ENCODE results near the gene ADAMTSL1.

- TF ChIP-seq, protein P1, sequence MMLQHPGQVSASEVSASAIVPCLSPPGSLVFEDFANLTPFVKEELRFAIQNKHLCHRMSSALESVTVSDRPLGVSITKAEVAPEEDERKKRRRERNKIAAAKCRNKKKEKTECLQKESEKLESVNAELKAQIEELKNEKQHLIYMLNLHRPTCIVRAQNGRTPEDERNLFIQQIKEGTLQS (IDR thresholded peaks at IDR 0.05), result no peak
- TF ChIP-seq POLR2AphosphoS5 (IDR thresholded peaks at IDR 0.05; ENCODE audit: low read depth, low read length), result no peak
- no peak for TF ChIP-seq POLR2A (IDR thresholded peaks at IDR 0.05; ENCODE audit: borderline replicate concordance, extremely low read depth, insufficient read depth, insufficient read length)
- TF ChIP-seq, protein P2, sequence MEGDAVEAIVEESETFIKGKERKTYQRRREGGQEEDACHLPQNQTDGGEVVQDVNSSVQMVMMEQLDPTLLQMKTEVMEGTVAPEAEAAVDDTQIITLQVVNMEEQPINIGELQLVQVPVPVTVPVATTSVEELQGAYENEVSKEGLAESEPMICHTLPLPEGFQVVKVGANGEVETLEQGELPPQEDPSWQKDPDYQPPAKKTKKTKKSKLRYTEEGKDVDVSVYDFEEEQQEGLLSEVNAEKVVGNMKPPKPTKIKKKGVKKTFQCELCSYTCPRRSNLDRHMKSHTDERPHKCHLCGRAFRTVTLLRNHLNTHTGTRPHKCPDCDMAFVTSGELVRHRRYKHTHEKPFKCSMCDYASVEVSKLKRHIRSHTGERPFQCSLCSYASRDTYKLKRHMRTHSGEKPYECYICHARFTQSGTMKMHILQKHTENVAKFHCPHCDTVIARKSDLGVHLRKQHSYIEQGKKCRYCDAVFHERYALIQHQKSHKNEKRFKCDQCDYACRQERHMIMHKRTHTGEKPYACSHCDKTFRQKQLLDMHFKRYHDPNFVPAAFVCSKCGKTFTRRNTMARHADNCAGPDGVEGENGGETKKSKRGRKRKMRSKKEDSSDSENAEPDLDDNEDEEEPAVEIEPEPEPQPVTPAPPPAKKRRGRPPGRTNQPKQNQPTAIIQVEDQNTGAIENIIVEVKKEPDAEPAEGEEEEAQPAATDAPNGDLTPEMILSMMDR (IDR thresholded peaks at IDR 0.05 in 2 of 3, conservative IDR thresholded peaks at IDR 0.05 in 1 of 3; ENCODE audit: borderline replicate concordance in 1 of 3, insufficient read depth in 1 of 3, low read depth in 2 of 3, low read length in 2 of 3), result no peak
- TF ChIP-seq FOSL1 (IDR thresholded peaks at IDR 0.05; ENCODE audit: low read depth), result no peak
- no peak for TF ChIP-seq RAD21 (IDR thresholded peaks at IDR 0.05; ENCODE audit: low read depth)
- TF ChIP-seq, protein P3, sequence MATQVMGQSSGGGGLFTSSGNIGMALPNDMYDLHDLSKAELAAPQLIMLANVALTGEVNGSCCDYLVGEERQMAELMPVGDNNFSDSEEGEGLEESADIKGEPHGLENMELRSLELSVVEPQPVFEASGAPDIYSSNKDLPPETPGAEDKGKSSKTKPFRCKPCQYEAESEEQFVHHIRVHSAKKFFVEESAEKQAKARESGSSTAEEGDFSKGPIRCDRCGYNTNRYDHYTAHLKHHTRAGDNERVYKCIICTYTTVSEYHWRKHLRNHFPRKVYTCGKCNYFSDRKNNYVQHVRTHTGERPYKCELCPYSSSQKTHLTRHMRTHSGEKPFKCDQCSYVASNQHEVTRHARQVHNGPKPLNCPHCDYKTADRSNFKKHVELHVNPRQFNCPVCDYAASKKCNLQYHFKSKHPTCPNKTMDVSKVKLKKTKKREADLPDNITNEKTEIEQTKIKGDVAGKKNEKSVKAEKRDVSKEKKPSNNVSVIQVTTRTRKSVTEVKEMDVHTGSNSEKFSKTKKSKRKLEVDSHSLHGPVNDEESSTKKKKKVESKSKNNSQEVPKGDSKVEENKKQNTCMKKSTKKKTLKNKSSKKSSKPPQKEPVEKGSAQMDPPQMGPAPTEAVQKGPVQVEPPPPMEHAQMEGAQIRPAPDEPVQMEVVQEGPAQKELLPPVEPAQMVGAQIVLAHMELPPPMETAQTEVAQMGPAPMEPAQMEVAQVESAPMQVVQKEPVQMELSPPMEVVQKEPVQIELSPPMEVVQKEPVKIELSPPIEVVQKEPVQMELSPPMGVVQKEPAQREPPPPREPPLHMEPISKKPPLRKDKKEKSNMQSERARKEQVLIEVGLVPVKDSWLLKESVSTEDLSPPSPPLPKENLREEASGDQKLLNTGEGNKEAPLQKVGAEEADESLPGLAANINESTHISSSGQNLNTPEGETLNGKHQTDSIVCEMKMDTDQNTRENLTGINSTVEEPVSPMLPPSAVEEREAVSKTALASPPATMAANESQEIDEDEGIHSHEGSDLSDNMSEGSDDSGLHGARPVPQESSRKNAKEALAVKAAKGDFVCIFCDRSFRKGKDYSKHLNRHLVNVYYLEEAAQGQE (IDR thresholded peaks at IDR 0.05; ENCODE audit: low read depth), result no peak
- TF ChIP-seq EZH2 (IDR thresholded peaks at IDR 0.05), result no peak
- no peak for TF ChIP-seq YY1 (IDR thresholded peaks at IDR 0.05; ENCODE audit: extremely low read depth, insufficient replicate concordance, low read depth, low read length)
- no peak for TF ChIP-seq EGR1 (IDR thresholded peaks at IDR 0.05; ENCODE audit: low read depth)
- TF ChIP-seq SIN3A (IDR thresholded peaks at IDR 0.05; ENCODE audit: low read depth), result no peak
- TF ChIP-seq, protein P4, sequence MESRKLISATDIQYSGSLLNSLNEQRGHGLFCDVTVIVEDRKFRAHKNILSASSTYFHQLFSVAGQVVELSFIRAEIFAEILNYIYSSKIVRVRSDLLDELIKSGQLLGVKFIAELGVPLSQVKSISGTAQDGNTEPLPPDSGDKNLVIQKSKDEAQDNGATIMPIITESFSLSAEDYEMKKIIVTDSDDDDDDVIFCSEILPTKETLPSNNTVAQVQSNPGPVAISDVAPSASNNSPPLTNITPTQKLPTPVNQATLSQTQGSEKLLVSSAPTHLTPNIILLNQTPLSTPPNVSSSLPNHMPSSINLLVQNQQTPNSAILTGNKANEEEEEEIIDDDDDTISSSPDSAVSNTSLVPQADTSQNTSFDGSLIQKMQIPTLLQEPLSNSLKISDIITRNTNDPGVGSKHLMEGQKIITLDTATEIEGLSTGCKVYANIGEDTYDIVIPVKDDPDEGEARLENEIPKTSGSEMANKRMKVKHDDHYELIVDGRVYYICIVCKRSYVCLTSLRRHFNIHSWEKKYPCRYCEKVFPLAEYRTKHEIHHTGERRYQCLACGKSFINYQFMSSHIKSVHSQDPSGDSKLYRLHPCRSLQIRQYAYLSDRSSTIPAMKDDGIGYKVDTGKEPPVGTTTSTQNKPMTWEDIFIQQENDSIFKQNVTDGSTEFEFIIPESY (IDR thresholded peaks at IDR 0.05; ENCODE audit: extremely low read depth, insufficient replicate concordance, low read length), result no peak
- TF ChIP-seq SRF (IDR thresholded peaks at IDR 0.05; ENCODE audit: low read depth), result no peak
These were observed 254.7 kb downstream of the ADAMTSL1 start for GRCh38 chr9:18728642-18729041.
